ENCODE data around the gene RFTN1. TPM values are rescaled to one million over a fixed set of nuclear protein-coding genes. Genes with fewer than 3 reads are reported as not detected.

The RFTN1 gene
- total and polyA plus RNA-seq, 10 of the 15 experiments (the other 5 are each of a cell fraction or from before 2014, with no cell fraction given): 20.6 to 213 (median 147) TPM

DNA sequence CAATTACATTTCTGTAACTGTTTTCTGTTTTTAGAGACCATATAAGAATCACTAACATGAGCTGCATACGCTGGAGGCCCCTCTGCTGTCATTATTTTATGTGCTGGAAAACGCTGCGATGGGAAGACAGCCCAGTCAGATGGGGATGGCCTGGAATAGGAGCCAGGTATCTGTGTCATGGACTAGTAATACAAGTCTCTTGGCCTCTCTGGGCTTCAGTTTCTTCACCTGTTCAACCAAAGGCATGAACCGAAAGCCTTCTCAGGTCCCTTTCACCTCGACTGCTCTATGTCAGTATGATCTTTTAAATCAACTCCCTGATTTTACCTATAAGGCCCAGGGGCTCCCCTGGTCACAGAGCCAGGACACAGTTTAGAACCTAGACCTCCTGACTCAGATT lies 14.6 kb upstream of the RFTN1 start:
- Histone ChIP-seq H3K27ac (ENCODE audit: control insufficient read depth, insufficient read depth) (no peak overlapping the region), H3K9ac (ENCODE audit: control insufficient read depth, insufficient read depth, low read length) (no peak overlapping the region), H3K79me2 (ENCODE audit: control insufficient read depth, insufficient read depth, low read length) (no peaks in the 10 kb centered on the region), H3K9me3 (replicated peaks; ENCODE audit: control insufficient read depth, insufficient read depth, low read length) (peaks cover 26% of the 10 kb centered on the region), H3K4me1 (ENCODE audit: control insufficient read depth, insufficient read depth, low read length) (0 out of 2 replicates have a peak, but pooled peaks cover under 1% of the 10 kb centered on the region), H3K36me3 (ENCODE audit: control insufficient read depth in 2 of 2, insufficient read depth in 2 of 2, low read length in 1 of 2) (no peaks in the 10 kb centered on the region), H3K4me2 (ENCODE audit: control insufficient read depth, insufficient read depth) (no peak overlapping the region), H4K20me1 (ENCODE audit: control insufficient read depth, insufficient read depth) (no peaks in the 10 kb centered on the region), H2AFZ (ENCODE audit: control insufficient read depth, low read depth, low read length) (no peak overlapping the region), H3K4me3 (no peak overlapping the region), H3K27me3 (replicated peaks in 1 of 2; ENCODE audit: control insufficient read depth in 2 of 2, insufficient read depth in 2 of 2, low read length in 1 of 2) (no peaks in the 10 kb centered on the region)
- BruUV-seq (replicated peaks): no TSS peak
- RAD21 ChIA-PET (ENCODE audit: unreplicated experiment): interaction anchor here (2.9 kb wide), 1 partner anchor 12 kb away, joined by 14 read pairs; no protein-coding TSS in a partner anchor
- POLR2A ChIA-PET: interaction anchor here (0.6 to 4.2 kb wide), 4 partner anchors 8 to 29 kb away, joined by 3 to 22 read pairs (median 4); no protein-coding TSS in a partner anchor
- intact Hi-C loops (cut with micrococcal nuclease; ENCODE audit: unreplicated experiment): no loop called here
- 70% methylated on average over 5 of the region's 5 CpGs for WGBS (ENCODE audit: insufficient coverage, insufficient replicate concordance, low lambda C conversion rate, missing lambda C conversion rate)
- CTCF ChIA-PET: interaction anchor here (0.6 to 2.4 kb wide), 5 partner anchors 12 to 237 kb away, joined by 3 to 11 read pairs (median 5); no protein-coding TSS in a partner anchor
- DNase-seq (ENCODE audit: low read depth, low spot score) (no peak), ATAC-seq (no peak), FAIRE-seq (no peak)
- in situ Hi-C loops (cut with MboI): no loop called here
- SMC1A ChIA-PET (ENCODE audit: uncharacterized antibody, unreplicated experiment): interaction anchor here (1.5 to 5.3 kb wide), 8 partner anchors 8 to 259 kb away, joined by 3 to 36 read pairs (median 10); no protein-coding TSS in a partner anchor
- no peak for TF ChIP-seq SUZ12 (IDR thresholded peaks at IDR 0.05; ENCODE audit: unreplicated experiment)
- TF ChIP-seq FOS (IDR thresholded peaks at IDR 0.05; ENCODE audit: borderline replicate concordance, extremely low read depth, insufficient read length): no peak
- TF ChIP-seq, protein P1, sequence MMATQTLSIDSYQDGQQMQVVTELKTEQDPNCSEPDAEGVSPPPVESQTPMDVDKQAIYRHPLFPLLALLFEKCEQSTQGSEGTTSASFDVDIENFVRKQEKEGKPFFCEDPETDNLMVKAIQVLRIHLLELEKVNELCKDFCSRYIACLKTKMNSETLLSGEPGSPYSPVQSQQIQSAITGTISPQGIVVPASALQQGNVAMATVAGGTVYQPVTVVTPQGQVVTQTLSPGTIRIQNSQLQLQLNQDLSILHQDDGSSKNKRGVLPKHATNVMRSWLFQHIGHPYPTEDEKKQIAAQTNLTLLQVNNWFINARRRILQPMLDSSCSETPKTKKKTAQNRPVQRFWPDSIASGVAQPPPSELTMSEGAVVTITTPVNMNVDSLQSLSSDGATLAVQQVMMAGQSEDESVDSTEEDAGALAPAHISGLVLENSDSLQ (IDR thresholded peaks at IDR 0.05): no peak
- no peak for TF ChIP-seq NR2C2 (IDR thresholded peaks at IDR 0.05; ENCODE audit: borderline replicate concordance, control insufficient read depth, insufficient read length, low read depth)
- TF ChIP-seq SUPT20H (IDR thresholded peaks at IDR 0.05; ENCODE audit: borderline replicate concordance, control insufficient read depth, low read depth, low read length): no peak
